GM18907 (cell line): ENCODE data around the gene GUCD1.
"Not testable (repeated sequence)": the region's sequence is repeated elsewhere in the genome, so short reads cannot be mapped to it uniquely, and the experiment has no call there.

Experiments
- ATAC-seq: cut with Tn5 transposase; IDR thresholded peaks from one replicate; pipeline ENCODE4 v1.9.1; 2021; ENCODE audit warnings: mild to moderate bottlenecking, moderate library complexity; ENCODE audit not compliant: unreplicated experiment

GUCD1 gene

GRCh38 chr22:24532075-24532474 lies 22.9 kb downstream of the GUCD1 start:
- no peak for ATAC-seq

- ATAC-seq = not testable (repeated sequence)
Measured at GRCh38 chr22:24530968-24531367, 24.0 kb downstream of the GUCD1 start.

- ATAC-seq = no peak
Measured at GRCh38 chr22:24529898-24530297, 25.0 kb downstream of the GUCD1 start.

- no peak for ATAC-seq
Measured at GRCh38 chr22:24526191-24526590, 28.7 kb downstream of the GUCD1 start.

- peak; percentile 72 for ATAC-seq
Measured at GRCh38 chr22:24525416-24526037, 29.4 kb downstream of the GUCD1 start.

- ATAC-seq = no peak
Measured at GRCh38 chr22:24523873-24524272, 31.1 kb downstream of the GUCD1 start.

- peak; percentile 38 for ATAC-seq
Measured at GRCh38 chr22:24521791-24522245, 33.1 kb downstream of the GUCD1 start.

- no peak for ATAC-seq
Measured at GRCh38 chr22:24519496-24519895, 35.4 kb downstream of the GUCD1 start.

GRCh38 chr22:24518771-24519485 lies 36.0 kb downstream of the GUCD1 start:
- no peak for ATAC-seq

- ATAC-seq = no peak
Measured at GRCh38 chr22:24518228-24518627, 36.7 kb downstream of the GUCD1 start.

GRCh38 chr22:24517446-24517845 lies 37.5 kb downstream of the GUCD1 start:
- ATAC-seq = no peak

GRCh38 chr22:24516301-24516737 lies 38.6 kb downstream of the GUCD1 start:
- no peak for ATAC-seq

GRCh38 chr22:24515027-24515338 lies 40.0 kb downstream of the GUCD1 start:
- no peak for ATAC-seq

- no peak for ATAC-seq
Measured at GRCh38 chr22:24514241-24515026, 40.5 kb downstream of the GUCD1 start.

GRCh38 chr22:24513378-24514240 lies 41.3 kb downstream of the GUCD1 start:
- no peak for ATAC-seq

- ATAC-seq = no peak
Measured at GRCh38 chr22:24512043-24512442, 42.9 kb downstream of the GUCD1 start.

GRCh38 chr22:24510637-24511625 lies 44.0 kb downstream of the GUCD1 start:
- ATAC-seq = no peak

GRCh38 chr22:24507716-24508115 lies 47.2 kb downstream of the GUCD1 start:
- ATAC-seq = no peak

GRCh38 chr22:24506802-24507438 lies 48.0 kb downstream of the GUCD1 start:
- ATAC-seq = no peak
